NCI-H146 treated with DMSO at 0.1 percent for 48 hours (cell line): Measurements from ENCODE around the gene CNTNAP3.
"Not testable (repeated sequence)": the region's sequence is repeated elsewhere in the genome, so short reads cannot be mapped to it uniquely, and the experiment has no call there.

Source experiments
- DNase-seq: peaks from one replicate; lab custom pipeline; 2025; ENCODE audit not compliant: unreplicated experiment; lab: John Stamatoyannopoulos, UW

Gene CNTNAP3

DNA sequence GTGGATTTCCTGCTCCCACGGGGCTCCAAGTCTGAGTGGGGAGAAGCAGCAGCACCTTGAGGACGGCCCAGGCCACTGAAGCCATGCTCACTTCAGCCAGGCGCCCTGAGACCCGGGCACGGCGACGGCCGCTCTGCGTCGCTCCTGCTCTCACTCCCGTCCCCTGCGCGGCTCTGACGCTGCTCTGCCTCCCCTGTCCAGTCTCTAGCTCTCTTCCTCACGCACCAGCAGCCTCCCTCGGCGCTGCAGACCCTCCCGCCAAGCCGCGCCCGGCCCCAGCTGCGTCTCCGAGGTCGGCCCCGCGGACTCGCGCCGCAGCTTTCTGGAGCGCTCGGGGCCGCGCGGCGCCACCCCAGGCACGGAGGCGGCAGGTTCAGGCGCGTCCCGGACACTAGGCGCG is at the start of gene CNTNAP3:
TSS of gene CNTNAP3 (minus strand) at position 188 of the 400 bp plus-strand sequence. CDS start at position 85, 103 bp downstream.
- not testable (repeated sequence) for DNase-seq

DNA sequence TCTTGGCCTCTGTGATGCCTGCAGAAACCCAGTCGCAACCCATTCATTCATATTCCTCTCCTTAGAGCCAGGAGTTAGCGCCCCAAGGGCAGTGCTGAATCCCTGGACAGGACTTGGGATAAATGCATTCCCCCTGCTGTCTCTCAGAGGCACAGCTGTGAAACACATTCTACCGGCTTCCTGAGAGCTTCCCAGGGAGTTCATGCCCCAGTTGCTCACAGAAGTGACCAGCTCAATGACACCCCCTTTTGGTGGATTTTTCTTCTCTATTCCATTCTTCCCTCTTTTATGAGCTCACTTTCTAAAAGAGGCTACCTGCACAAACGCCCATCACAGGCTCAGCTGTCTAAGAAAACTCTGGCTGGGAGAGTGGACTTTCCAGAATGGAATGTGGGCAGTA is 8.0 kb downstream of the CNTNAP3 start:
- not testable (repeated sequence) for DNase-seq

DNA sequence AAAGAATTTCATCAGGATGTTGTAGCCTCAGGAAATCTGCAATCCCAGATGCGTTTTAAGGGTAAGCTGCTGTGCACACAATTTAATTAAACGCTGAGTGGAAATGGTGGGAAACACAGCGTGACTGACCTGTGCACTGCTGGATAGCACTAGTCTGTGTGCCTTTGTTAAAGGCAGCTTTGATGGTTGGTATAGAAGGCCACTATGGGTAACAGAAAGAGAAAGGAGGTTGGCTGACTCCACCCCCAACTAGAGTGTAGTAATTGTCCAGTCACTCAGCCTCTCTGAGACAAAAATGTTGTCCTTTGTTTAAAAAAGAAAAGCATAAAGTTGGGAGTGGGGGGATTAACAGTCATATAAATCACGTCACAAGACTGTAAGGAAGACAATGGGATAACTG is 45.5 kb downstream of the CNTNAP3 start:
- not testable (repeated sequence) for DNase-seq

DNA sequence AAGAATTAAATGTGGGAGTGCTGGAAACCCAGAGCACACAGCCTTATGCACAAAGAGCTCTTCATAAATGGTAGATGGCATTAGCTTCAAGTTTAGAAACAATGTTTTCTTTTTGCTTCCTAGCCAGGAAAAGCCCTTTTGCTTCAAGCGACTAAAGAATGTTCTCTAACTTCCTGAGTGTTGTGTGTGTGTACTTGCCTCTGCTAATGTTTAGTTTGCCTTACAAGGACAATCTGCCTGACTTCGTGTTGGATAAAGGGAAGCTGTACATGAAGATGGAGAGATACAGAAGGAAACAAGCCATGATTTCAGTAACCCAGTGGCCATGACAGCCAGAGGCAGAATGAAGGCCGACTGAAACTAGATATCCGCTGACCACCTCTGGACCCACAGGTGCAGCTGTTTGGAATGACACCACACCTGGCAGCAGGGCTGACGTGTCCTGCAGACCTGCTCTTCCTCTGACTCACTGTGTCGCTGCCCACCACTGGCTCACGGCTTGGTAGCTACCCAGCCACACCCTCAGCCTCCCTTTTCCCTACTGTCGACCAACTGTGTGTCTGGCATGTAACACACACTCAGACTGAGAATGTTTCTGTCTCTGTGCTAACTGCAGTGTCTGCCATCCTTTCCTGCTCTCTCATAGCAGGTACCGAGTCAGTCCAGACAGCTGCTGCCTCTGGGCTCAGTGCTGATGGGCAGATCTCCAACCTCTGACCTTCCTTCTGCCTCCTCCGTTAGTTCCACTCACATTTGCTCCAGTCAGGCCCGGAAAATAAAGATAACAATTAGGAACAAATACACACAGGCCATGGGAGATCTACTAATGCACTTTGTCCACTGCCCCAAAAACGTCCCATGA is 55.6 kb downstream of the CNTNAP3 start:
- not testable (repeated sequence) for DNase-seq

DNA sequence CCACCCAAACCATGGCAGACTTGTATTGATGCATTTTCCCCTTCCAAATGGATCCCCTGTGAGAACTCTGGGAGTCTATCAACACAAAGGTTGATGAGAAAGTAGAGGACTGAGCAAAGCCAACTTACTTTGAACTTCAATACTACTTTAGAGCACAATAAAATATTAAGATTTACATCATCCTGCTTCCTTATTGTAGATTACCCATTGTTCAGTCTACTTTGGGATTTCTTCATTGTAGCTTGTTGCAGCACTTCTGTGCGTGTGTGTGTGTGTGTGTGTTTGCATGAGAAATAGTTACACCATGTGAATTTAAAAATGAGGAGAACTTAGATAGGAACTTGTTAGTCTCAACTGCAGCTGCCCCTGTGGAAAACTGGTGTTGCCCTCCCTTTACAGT is 72.0 kb downstream of the CNTNAP3 start:
- DNase-seq: not testable (repeated sequence)

DNA sequence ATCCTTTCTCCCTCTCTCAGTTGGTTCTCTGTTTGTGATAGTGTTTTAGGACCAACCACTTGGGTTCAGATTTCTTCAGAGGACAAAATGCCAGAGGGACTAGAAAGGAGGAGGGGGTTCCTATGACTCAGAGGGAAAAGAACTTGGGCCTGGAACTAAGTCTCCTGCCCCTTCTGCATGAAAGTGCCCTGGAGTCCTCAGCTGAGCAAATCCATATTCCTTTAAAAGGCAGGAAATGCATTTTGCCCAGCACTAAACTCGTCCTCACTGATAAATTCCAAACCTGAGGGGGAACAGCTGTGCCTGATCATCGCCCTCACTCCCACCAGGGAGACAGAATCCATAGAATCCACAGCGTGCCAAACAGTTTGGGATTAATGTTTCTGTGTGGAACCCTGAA is 78.2 kb downstream of the CNTNAP3 start:
- DNase-seq: not testable (repeated sequence)

DNA sequence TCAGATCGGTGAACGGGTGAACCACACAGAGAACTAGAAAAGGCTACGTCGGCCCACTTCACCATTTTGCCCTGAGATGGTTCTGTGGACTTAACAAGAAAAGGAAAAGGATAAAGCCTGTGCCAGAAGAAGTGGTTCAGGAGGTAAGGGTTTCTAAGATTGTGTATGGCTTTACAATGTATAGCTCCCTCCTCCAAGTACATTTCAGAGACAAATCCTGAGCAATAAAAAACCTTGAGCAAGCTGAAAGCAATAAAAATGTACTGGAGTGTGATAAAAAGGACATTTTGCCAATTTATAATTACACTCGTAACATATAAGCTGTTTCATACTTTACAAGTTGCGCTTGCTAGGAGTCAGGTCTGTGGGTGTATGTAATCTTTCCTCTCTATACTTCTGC is 81.3 kb downstream of the CNTNAP3 start:
- not testable (repeated sequence) for DNase-seq

GRCh38 chr9:39205842-39206241 is 82.1 kb downstream of the CNTNAP3 start:
- DNase-seq: not testable (repeated sequence)

- DNase-seq: not testable (repeated sequence)
Measured at GRCh38 chr9:39200412-39200811, 87.6 kb downstream of the CNTNAP3 start.

DNA sequence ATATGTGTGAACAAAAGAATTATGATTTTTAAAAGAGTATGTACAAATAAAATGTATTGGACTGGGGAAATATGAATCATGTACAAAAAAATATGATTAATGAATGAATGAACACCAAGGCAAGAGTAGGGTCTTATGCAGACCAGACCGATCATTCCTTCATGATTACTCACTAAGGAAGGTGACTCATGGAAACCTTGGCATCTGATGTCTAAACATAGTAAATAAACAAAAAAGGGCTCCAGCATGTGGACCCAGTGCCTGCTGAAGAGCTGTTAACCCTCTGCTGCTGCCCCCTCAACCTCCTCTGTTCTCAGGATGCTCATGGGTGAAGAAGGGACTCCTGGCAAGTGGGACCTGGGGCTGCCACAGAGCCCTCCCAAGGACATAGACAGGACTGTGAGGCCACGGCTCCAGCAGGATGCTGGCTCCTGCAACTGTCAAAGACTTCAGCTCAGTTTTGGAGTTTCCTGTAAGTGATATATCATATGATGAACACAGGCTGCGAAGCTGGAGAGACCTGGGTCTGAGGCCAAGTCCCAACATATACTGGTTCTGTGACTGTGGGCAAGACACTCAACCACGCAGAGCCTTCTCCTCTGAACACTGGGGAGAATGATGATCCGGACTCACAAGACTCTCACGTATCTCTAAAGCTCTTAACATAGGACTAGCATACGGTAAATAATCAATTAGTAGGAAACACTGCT is 89.8 kb downstream of the CNTNAP3 start:
- DNase-seq: not testable (repeated sequence)

GRCh38 chr9:39171370-39171769 is 116.6 kb downstream of the CNTNAP3 start:
- DNase-seq: not testable (repeated sequence)

- not testable (repeated sequence) for DNase-seq
Measured at GRCh38 chr9:39157714-39158113, 130.3 kb downstream of the CNTNAP3 start.

GRCh38 chr9:39132826-39133552 is 155.0 kb downstream of the CNTNAP3 start:
- not testable (repeated sequence) for DNase-seq

GRCh38 chr9:39121401-39121800 is 166.6 kb downstream of the CNTNAP3 start:
- DNase-seq: not testable (repeated sequence)

GRCh38 chr9:39111746-39112145 is 176.2 kb downstream of the CNTNAP3 start:
- DNase-seq: not testable (repeated sequence)

GRCh38 chr9:39108145-39108544 is 179.8 kb downstream of the CNTNAP3 start:
- DNase-seq: no peak

GRCh38 chr9:39097208-39097607 is 190.8 kb downstream of the CNTNAP3 start:
- not testable (repeated sequence) for DNase-seq

- DNase-seq: not testable (repeated sequence)
Measured at GRCh38 chr9:39085311-39085710, 202.7 kb downstream of the CNTNAP3 start.

DNA sequence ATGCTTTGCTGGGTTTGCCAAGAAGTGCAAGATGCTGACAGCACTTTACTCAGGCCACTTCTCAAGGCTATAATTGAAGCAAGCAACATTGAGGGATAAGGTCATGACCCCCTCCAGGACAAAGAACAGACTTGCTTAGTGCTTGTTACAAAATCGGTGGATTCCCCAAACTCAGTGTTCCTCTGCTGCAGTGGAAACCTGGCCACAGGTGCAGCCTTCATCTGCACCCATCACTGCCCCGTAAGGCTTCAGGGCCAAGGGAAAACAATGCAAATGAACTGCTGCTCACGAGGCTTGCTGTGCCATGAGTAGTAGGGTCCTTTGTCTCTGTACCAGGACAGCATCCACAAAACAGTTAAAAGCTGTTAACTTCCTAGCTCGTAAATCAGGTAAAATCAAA is 205.4 kb downstream of the CNTNAP3 start:
- DNase-seq: not testable (repeated sequence)

- DNase-seq: not testable (repeated sequence)
Measured at GRCh38 chr9:39080081-39080480, 207.9 kb downstream of the CNTNAP3 start.

GRCh38 chr9:39078621-39079256 is 209.2 kb downstream of the CNTNAP3 start:
- DNase-seq: not testable (repeated sequence)
